ENCODE results near the gene PTH2R. TPM values are rescaled to one million over a fixed set of nuclear protein-coding genes. Genes with fewer than 3 reads are reported as not detected.

Gene PTH2R
- polyA plus RNA-seq, 1 donor from 2014 or later, result not detected

DNA sequence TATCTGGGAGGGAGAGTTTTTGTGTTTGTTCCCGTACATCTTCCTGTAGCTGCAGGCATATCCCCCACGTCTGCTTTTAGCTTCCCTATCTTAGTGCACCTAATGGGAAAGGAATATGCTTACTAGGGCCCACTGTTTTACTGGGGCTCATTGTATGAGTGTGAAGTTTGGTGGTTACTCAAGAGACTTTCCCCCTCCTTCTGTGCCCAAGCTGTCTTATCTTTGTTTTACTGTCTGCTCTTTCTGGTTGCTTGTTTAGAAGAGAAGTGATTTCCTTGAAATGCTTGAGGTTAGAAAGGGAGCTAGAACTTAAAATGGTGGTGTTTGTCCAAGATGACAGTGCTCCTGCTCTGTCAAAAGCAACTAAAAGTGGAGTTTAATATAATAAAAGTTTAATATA is 7.3 kb downstream of the PTH2R start:
- Histone ChIP-seq H3K36me3 (ENCODE audit: insufficient read depth, low read length) (no peaks in the 10 kb centered on the region), H3K27me3 (ENCODE audit: insufficient read depth, low read depth, low read length) (no peaks in the 10 kb centered on the region), H3K9me2 (ENCODE audit: insufficient read depth, low read length) (no peaks in the 10 kb centered on the region), H3K79me2 (replicated peaks; ENCODE audit: insufficient read depth, low read length) (no peaks in the 10 kb centered on the region), H2AFZ (ENCODE audit: low read depth, low read length) (no peak overlapping the region), H4K20me1 (ENCODE audit: insufficient read depth) (no peaks in the 10 kb centered on the region), H3K9ac (ENCODE audit: low read length) (no peak overlapping the region), H3K9me3 (ENCODE audit: low read length) (no peaks in the 10 kb centered on the region), H3K27ac (ENCODE audit: low read length) (no peak overlapping the region), H3F3A (ENCODE audit: insufficient read depth, low read length, poor library complexity, severe bottlenecking) (no peaks in the 10 kb centered on the region), H3K4me3 (ENCODE audit: low read length) (no peak overlapping the region), H3K4me2 (ENCODE audit: low read length) (no peak overlapping the region)
- TF ChIP-seq TAF1 (IDR thresholded peaks at IDR 0.05; ENCODE audit: low read depth) (no peak), POLR2AphosphoS5 (IDR thresholded peaks at IDR 0.05) (no peak), MXI1 (conservative IDR thresholded peaks at IDR 0.05; ENCODE audit: poor library complexity, severe bottlenecking) (no peak)

DNA sequence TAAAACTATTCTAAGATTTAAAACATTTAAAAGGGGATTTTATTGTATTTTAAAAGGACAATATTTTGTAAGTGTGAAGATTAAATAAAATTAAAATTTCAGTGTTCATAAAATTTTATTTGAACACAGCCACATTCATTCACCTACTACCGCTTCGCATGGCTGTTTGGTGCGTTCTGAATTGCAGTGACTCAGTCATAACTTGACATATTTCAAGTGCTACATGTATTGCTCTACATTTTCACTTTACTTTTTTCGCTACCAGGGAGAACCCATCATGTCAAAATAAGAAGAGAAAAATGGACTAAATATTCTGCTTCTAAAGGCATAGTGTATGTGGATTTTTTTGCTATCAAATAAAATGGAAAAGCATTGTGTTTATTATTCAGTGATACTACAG is 8.7 kb downstream of the PTH2R start:
- no peak overlapping the region for H3K4me3 ChIP-seq (ENCODE audit: low read length)
- no peaks in the 10 kb centered on the region for H3K9me2 ChIP-seq (ENCODE audit: insufficient read depth, low read length)
- H3K27me3 ChIP-seq (ENCODE audit: insufficient read depth, low read depth, low read length), result no peaks in the 10 kb centered on the region
- no peak overlapping the region for H3K27ac ChIP-seq (ENCODE audit: low read length)
- no peaks in the 10 kb centered on the region for H3K36me3 ChIP-seq (ENCODE audit: insufficient read depth, low read length)
- H2AFZ ChIP-seq (ENCODE audit: low read depth, low read length), result no peak overlapping the region
- no peak overlapping the region for H3K9ac ChIP-seq (ENCODE audit: low read length)
- TF ChIP-seq RAD21 (conservative IDR thresholded peaks at IDR 0.05) (no peak), REST (IDR thresholded peaks at IDR 0.05; ENCODE audit: borderline replicate concordance) (no peak), TAF1 (IDR thresholded peaks at IDR 0.05; ENCODE audit: low read depth) (no peak), POLR2AphosphoS5 (IDR thresholded peaks at IDR 0.05) (no peak), EP300 (conservative IDR thresholded peaks at IDR 0.05; ENCODE audit: poor library complexity, severe bottlenecking) (no peak), SMC3 (conservative IDR thresholded peaks at IDR 0.05; ENCODE audit: poor library complexity) (no peak), EZH2 (IDR thresholded peaks at IDR 0.05; ENCODE audit: borderline replicate concordance, insufficient read depth, low read length, poor library complexity, severe bottlenecking) (no peak), MXI1 (conservative IDR thresholded peaks at IDR 0.05; ENCODE audit: poor library complexity, severe bottlenecking) (no peak), CTCF (IDR thresholded peaks at IDR 0.05; ENCODE audit: poor library complexity, severe bottlenecking) (no peak)
- H3K79me2 ChIP-seq (replicated peaks; ENCODE audit: insufficient read depth, low read length), result no peaks in the 10 kb centered on the region
- no peaks in the 10 kb centered on the region for H3K9me3 ChIP-seq (ENCODE audit: low read length)
- H3K4me2 ChIP-seq (ENCODE audit: low read length), result no peak overlapping the region
- no peaks in the 10 kb centered on the region for H3F3A ChIP-seq (ENCODE audit: insufficient read depth, low read length, poor library complexity, severe bottlenecking)
- H4K20me1 ChIP-seq (ENCODE audit: insufficient read depth), result no peaks in the 10 kb centered on the region

DNA sequence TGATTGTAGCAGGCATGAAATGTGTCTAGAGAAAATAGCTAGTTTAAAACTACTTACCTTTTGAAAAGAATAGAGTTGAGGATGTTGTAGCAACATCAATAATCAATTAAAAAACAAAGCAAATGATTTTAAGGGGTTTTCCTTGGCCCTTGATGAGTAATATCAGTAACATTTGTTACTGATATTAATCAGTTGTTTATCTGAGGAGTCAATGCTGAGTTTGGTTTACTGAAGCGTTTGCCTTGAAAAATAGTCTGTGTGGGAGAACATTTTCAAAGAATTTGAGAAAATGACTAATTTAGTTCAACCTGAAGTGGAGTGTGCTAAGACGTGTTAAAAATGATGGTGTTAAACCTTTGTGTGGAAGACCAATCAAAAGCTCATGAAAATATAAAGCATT is 9.3 kb downstream of the PTH2R start:
- TF ChIP-seq TAF1 (IDR thresholded peaks at IDR 0.05; ENCODE audit: low read depth) (no peak), POLR2AphosphoS5 (IDR thresholded peaks at IDR 0.05) (no peak), CTCF (IDR thresholded peaks at IDR 0.05; ENCODE audit: poor library complexity, severe bottlenecking) (no peak), RAD21 (conservative IDR thresholded peaks at IDR 0.05) (no peak), REST (IDR thresholded peaks at IDR 0.05; ENCODE audit: borderline replicate concordance) (no peak), SMC3 (conservative IDR thresholded peaks at IDR 0.05; ENCODE audit: poor library complexity) (no peak), MXI1 (conservative IDR thresholded peaks at IDR 0.05; ENCODE audit: poor library complexity, severe bottlenecking) (no peak), EZH2 (IDR thresholded peaks at IDR 0.05; ENCODE audit: borderline replicate concordance, insufficient read depth, low read length, poor library complexity, severe bottlenecking) (no peak)
- Histone ChIP-seq H3K79me2 (replicated peaks; ENCODE audit: insufficient read depth, low read length) (no peaks in the 10 kb centered on the region), H3K36me3 (ENCODE audit: insufficient read depth, low read length) (no peaks in the 10 kb centered on the region), H2AFZ (ENCODE audit: low read depth, low read length) (no peak overlapping the region), H3K9me2 (ENCODE audit: insufficient read depth, low read length) (no peaks in the 10 kb centered on the region), H3F3A (ENCODE audit: insufficient read depth, low read length, poor library complexity, severe bottlenecking) (no peaks in the 10 kb centered on the region), H3K27ac (ENCODE audit: low read length) (no peak overlapping the region), H4K20me1 (ENCODE audit: insufficient read depth) (no peaks in the 10 kb centered on the region), H3K9me3 (ENCODE audit: low read length) (no peaks in the 10 kb centered on the region), H3K27me3 (ENCODE audit: insufficient read depth, low read depth, low read length) (no peaks in the 10 kb centered on the region), H3K9ac (ENCODE audit: low read length) (no peak overlapping the region), H3K4me2 (ENCODE audit: low read length) (no peak overlapping the region), H3K4me3 (ENCODE audit: low read length) (no peak overlapping the region)

All from neural cell (in vitro differentiated cells).